ENCODE data around the gene ADAMTSL1. TPM values are rescaled to one million over a fixed set of nuclear protein-coding genes. Genes with fewer than 3 reads are reported as not detected.

ADAMTSL1 gene
- total and polyA plus RNA-seq, 4 donors = 0.31 to 3.4 (median 1.9) TPM

- Histone ChIP-seq H3K9ac (ENCODE audit: low read depth in 1 of 2, low read length in 2 of 2) (no peak overlapping the region), H3K4me1 (ENCODE audit: control insufficient read depth in 4 of 4, insufficient read depth in 4 of 4, low read length in 3 of 4) (peaks cover 0 to 2% (median 0%) of the 10 kb centered on the region in 4 donors), H3K4me3 (ENCODE audit: low read depth in 1 of 3, low read length in 3 of 3) (no peak overlapping the region), H3K27me3 (ENCODE audit: control insufficient read depth in 4 of 4, insufficient read depth in 4 of 4, low read length in 3 of 4) (no peaks in the 10 kb centered on the region), H3K36me3 (ENCODE audit: control insufficient read depth in 4 of 4, insufficient read depth in 3 of 4, low read depth in 1 of 4, low read length in 3 of 4) (no peaks in the 10 kb centered on the region), H3K27ac (ENCODE audit: low read depth in 1 of 2, low read length in 2 of 2) (no peak overlapping the region), H3K9me3 (ENCODE audit: control insufficient read depth in 4 of 4, low read length in 3 of 4) (no peaks in the 10 kb centered on the region)
- TF ChIP-seq FOXA1 (IDR thresholded peaks at IDR 0.05) = no peak
- TF ChIP-seq HNF4G (IDR thresholded peaks at IDR 0.05) = no peak
- TF ChIP-seq CTCF (IDR thresholded peaks at IDR 0.05; ENCODE audit: low read depth, low read length, missing input control) = no peak
- no peak for TF ChIP-seq ZBTB33 (IDR thresholded peaks at IDR 0.05)
- TF ChIP-seq FOXA2 (IDR thresholded peaks at IDR 0.05) = no peak
- no peak for TF ChIP-seq GABPA (IDR thresholded peaks at IDR 0.05 in 1 of 2, conservative IDR thresholded peaks at IDR 0.05 in 1 of 2)
- TF ChIP-seq YY1 (IDR thresholded peaks at IDR 0.05) = no peak
- no peak for TF ChIP-seq NR2F2 (IDR thresholded peaks at IDR 0.05)
- TF ChIP-seq MAX (IDR thresholded peaks at IDR 0.05) = no peak
- TF ChIP-seq SP1 (IDR thresholded peaks at IDR 0.05) = no peak
- 90% methylated on average over 2 of the region's 2 CpGs for WGBS
- no peak for DNase-seq (ENCODE audit: low spot score)
Measured at GRCh38 chr9:18676525-18676924, 202.6 kb downstream of the ADAMTSL1 start.

- Histone ChIP-seq H3K36me3 (ENCODE audit: control insufficient read depth in 4 of 4, insufficient read depth in 3 of 4, low read depth in 1 of 4, low read length in 3 of 4) (no peaks in the 10 kb centered on the region), H3K9ac (ENCODE audit: low read depth in 1 of 2, low read length in 2 of 2) (no peak overlapping the region), H3K27ac (ENCODE audit: low read depth in 1 of 2, low read length in 2 of 2) (no peak overlapping the region), H3K9me3 (ENCODE audit: control insufficient read depth in 4 of 4, low read length in 3 of 4) (no peaks in the 10 kb centered on the region), H3K27me3 (ENCODE audit: control insufficient read depth in 4 of 4, insufficient read depth in 4 of 4, low read length in 3 of 4) (no peaks in the 10 kb centered on the region), H3K4me1 (ENCODE audit: control insufficient read depth in 4 of 4, insufficient read depth in 4 of 4, low read length in 3 of 4) (peaks cover 0 to 2% (median 2%) of the 10 kb centered on the region in 4 donors), H3K4me3 (ENCODE audit: low read depth in 1 of 3, low read length in 3 of 3) (no peak overlapping the region)
- DNase-seq (ENCODE audit: low spot score) = no peak
- 26% methylated on average over 1 of the region's 1 CpG for WGBS
- TF ChIP-seq CTCF (IDR thresholded peaks at IDR 0.05; ENCODE audit: low read depth, low read length, missing input control) (no peak), HNF4G (IDR thresholded peaks at IDR 0.05) (no peak), ZBTB33 (IDR thresholded peaks at IDR 0.05) (no peak), JUND (IDR thresholded peaks at IDR 0.05) (no peak), MAX (IDR thresholded peaks at IDR 0.05) (no peak), EGR1 (IDR thresholded peaks at IDR 0.05; ENCODE audit: low read depth in 2 of 2) (no peak), YY1 (IDR thresholded peaks at IDR 0.05) (no peak), RXRA (IDR thresholded peaks at IDR 0.05) (no peak), FOXA1 (IDR thresholded peaks at IDR 0.05) (no peak), REST (IDR thresholded peaks at IDR 0.05) (no peak), SP1 (IDR thresholded peaks at IDR 0.05) (no peak), RAD21 (IDR thresholded peaks at IDR 0.05) (no peak), TAF1 (conservative IDR thresholded peaks at IDR 0.05) (no peak), HNF4A (conservative IDR thresholded peaks at IDR 0.05) (no peak), NR2F2 (IDR thresholded peaks at IDR 0.05) (no peak), FOXA2 (IDR thresholded peaks at IDR 0.05) (no peak), GABPA (IDR thresholded peaks at IDR 0.05 in 1 of 2, conservative IDR thresholded peaks at IDR 0.05 in 1 of 2) (no peak)
Measured at GRCh38 chr9:18678821-18679590, 205.1 kb downstream of the ADAMTSL1 start.
